Gastroesophageal sphincter (tissue), 3 donors: ENCODE data around the gene ZNF12.

Experiments
- CTCF ChIP-seq, 4 experiments: fragments of 200-600 bp in 2 of 4; fragments of 450-650 bp in 2 of 4; sonication (generic) in 1 of 4; IDR thresholded peaks; one replicate each; pipeline ENCODE4 v1.5.1; 2017 to 2019; ENCODE audit warnings: antibody characterized with exemption in 4 of 4, mild to moderate bottlenecking in 2 of 4, moderate library complexity in 2 of 4
- POLR2AphosphoS5 ChIP-seq: sonication (generic); formaldehyde crosslinking; IDR thresholded peaks from one replicate; pipeline ENCODE4 v1.6.1; 2017; ENCODE audit warnings: antibody characterized with exemption

- TF ChIP-seq CTCF (IDR thresholded peaks at IDR 0.05) (no peak), POLR2AphosphoS5 (no peak)
Observed at GRCh38 chr7:6655636-6656385, 50.9 kb downstream of the ZNF12 start.
